Placental epithelial cell (primary cell): ENCODE measurements around the gene CYLD. TPM values are rescaled to one million over a fixed set of nuclear protein-coding genes. Genes with fewer than 3 reads are reported as not detected.

ENCODE experiments used
- small RNA-seq: library from RNA; depleted of rRNA; stranded (forward); fragments of <200 nt; gene quantifications from one replicate; pipeline ENCODE3, GENCODE V24; 2012
- total RNA-seq: library from RNA; depleted of rRNA; stranded (reverse); fragments of >200 nt; gene quantifications from 2 replicates; pipeline ENCODE4 v1.2.3, GENCODE V29; 2012

CYLD gene
- total RNA-seq = 43.2 and 51.3 TPM in 2 replicates

DNA sequence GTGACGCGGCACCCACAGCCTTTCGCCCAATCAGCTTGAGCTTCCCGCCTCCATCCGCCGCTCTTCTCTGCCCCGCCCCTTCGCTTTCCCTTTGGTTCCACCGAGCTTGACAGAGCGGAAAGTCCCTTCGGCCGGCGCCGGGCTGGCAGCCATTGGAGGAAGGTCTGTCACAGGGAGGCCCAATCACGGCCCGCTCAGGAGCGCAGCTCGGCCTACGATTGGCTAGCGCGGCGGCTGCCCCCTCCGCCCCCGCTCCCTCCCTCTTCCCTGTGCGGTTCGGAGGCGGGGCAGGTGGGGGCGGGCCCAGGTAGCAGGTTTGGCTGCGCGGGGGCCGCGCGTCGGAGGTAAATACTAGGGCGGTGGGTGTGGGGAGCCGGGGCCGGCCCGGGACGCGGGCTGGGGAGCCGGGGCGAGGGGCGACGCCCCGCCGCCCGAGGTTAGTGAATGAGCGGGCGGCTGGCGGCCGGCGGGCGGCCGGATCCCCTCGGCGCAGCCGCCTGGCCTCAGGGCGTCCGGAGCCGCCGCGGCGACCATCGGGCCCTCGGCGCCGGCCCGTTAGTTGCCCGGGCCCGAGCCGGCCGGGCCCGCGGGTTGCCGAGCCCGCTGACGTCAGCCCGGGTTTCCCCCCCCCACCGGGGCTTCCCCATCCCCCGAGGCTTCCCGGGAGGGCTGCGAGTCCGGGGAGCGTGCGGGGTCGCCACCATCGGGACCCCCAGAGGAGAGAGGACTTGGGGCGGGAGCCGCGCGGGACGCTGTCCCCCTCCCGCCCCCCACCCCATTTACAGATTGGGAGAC lies at the start of gene CYLD:
Gene CYLD (plus strand): TSS at position 306 of the 795 bp plus-strand sequence. CDS start 7,613 bp downstream, outside the sequence.

GRCh38 chr16:50692999-50693781 lies 48.7 kb upstream of the CYLD start, which contains the start of gene NOD2:
Gene NOD2 (plus strand): TSS chr16:50693606. CDS start chr16:50699496, 5,890 bp downstream.

Small RNA genes within 50 kb of the gene (small RNA-seq; reads per million reads assigned to genes)
- gene MIR3181 = 0.12 reads per million

Other genes with a start within 250 kb of the CYLD start
- gene NKD1, start 193.7 kb upstream of the CYLD start, total RNA-seq = 0.11 and 0.39 TPM in 2 replicates
- under 0.01 and 0.22 TPM in 2 replicates for gene SNX20, start 60.8 kb upstream of the CYLD start, total RNA-seq
- 5.5 and 28.3 TPM in 2 replicates for gene NOD2, start 48.5 kb upstream of the CYLD start, total RNA-seq